K562 (cell line): Measurements from ENCODE around the gene SF3A2. TPM values are rescaled to one million over a fixed set of nuclear protein-coding genes. Genes with fewer than 3 reads are reported as not detected.

Source experiments
- ATAC-seq: fragments of 200-7000 bp; cut with Tn5 transposase; 3 replicates; pipeline ENCODE4 v1.9.1; 2020; ENCODE audit warnings: moderate library complexity
- BruUV-seq: library from RNA; stranded (reverse); fragments of 400-500 nt; replicated peaks from 2 replicates; lab custom pipeline; 2021; lab: Mats Ljungman, UMichigan
- CTCF ChIA-PET: fragments of 300-600 bp; formaldehyde crosslinking; extraction: SDS; loops from one replicate; lab custom pipeline; 2021; ENCODE audit warnings: low intra/inter-chr PET ratio; lab: Yijun Ruan, JAX
- POLR2A ChIA-PET: fragments of 300-600, 350-650 bp; sonication (Branson Sonifier 250); formaldehyde crosslinking; extraction: SDS; loops from one replicate; lab custom pipeline; 2021; ENCODE audit warnings: antibody characterized with exemption, inconsistent platforms; lab: Yijun Ruan, JAX
- DNase-seq, 4 experiments: peaks; one replicate each; pipeline versions ENCODE4 v3.0.0 to v3.0.0-alpha.2; 2011 to 2018; ENCODE audit warnings: low spot score in 3 of 4, mixed read lengths in 3 of 4; ENCODE audit errors: extremely low read depth in 1 of 4
- FAIRE-seq: peaks from 2 replicates; lab custom pipeline; 2011; peaks lifted over from hg19 to GRCh38; lab: Jason Lieb, UNC
- H2AFZ ChIP-seq: 2 replicates; pipeline ENCODE4 v1.6.0; 2011; ENCODE audit warnings: low read depth, low read length, control low read depth, inconsistent platforms
- H3K27ac ChIP-seq: fragments of 200-600 bp; 3 replicates; pipeline ENCODE4 v1.8.0; 2011; ENCODE audit warnings: low read depth, mild to moderate bottlenecking, control low read depth, inconsistent platforms, low read length, moderate library complexity, mixed read lengths; ENCODE audit errors: extremely low read depth
- H3K27me3 ChIP-seq, 2 experiments: fragments of 300-600 bp in 1 of 2; 2 replicates in 1 of 2; 3 replicates in 1 of 2; pipeline versions ENCODE4 v1.6.0 to v1.8.0; 2011; ENCODE audit warnings: inconsistent platforms in 2 of 2, low read length in 2 of 2, mild to moderate bottlenecking in 1 of 2, mixed read lengths in 1 of 2, moderate library complexity in 1 of 2; ENCODE audit not compliant: control insufficient read depth in 2 of 2, insufficient read depth in 2 of 2
- H3K36me3 ChIP-seq: fragments of 300-600 bp; 3 replicates; pipeline ENCODE4 v1.8.0; 2011; ENCODE audit warnings: mild to moderate bottlenecking, low read length, inconsistent platforms; ENCODE audit not compliant: control insufficient read depth, insufficient read depth
- H3K4me1 ChIP-seq, 2 experiments: fragments of 200-600 bp in 1 of 2; replicated peaks in 1 of 2; 2 replicates in 1 of 2; 3 replicates in 1 of 2; pipeline versions ENCODE4 v1.5.1 to v1.8.0; 2011; ENCODE audit warnings: inconsistent platforms in 2 of 2, low read length in 2 of 2, mild to moderate bottlenecking in 1 of 2, mixed read lengths in 1 of 2, moderate library complexity in 1 of 2; ENCODE audit not compliant: control insufficient read depth in 2 of 2, insufficient read depth in 2 of 2
- H3K4me2 ChIP-seq: 2 replicates; pipeline ENCODE4 v1.6.1; 2011; ENCODE audit warnings: low read length, control low read depth, inconsistent platforms, mixed read lengths; ENCODE audit not compliant: insufficient read depth
- H3K4me3 ChIP-seq: fragments of 200-600 bp; sonication (generic), shearing (Covaris generic); 2 replicates; pipeline ENCODE4 v1.5.1; 2016; ENCODE audit warnings: control low read depth, inconsistent platforms
- H3K79me2 ChIP-seq: fragments of 200-600 bp; 3 replicates; pipeline ENCODE4 v1.8.0; 2011; ENCODE audit warnings: low read length, inconsistent platforms; ENCODE audit not compliant: control insufficient read depth, insufficient read depth
- H3K9ac ChIP-seq, 2 experiments: 2 replicates each; pipeline versions ENCODE4 v1.6.0 to v1.6.1; 2011; ENCODE audit warnings: low read depth in 2 of 2, low read length in 2 of 2, control low read depth in 1 of 2, inconsistent platforms in 1 of 2, mild to moderate bottlenecking in 1 of 2, mixed read lengths in 1 of 2; ENCODE audit not compliant: insufficient read depth in 1 of 2
- H3K9me1 ChIP-seq: one replicate; pipeline ENCODE4 v1.6.0; 2011; ENCODE audit warnings: inconsistent platforms, mild to moderate bottlenecking, low read length, moderate library complexity; ENCODE audit not compliant: control insufficient read depth, insufficient read depth
- H3K9me3 ChIP-seq: replicated peaks from 2 replicates; pipeline ENCODE4 v1.5.1; 2011; ENCODE audit warnings: low read depth, low read length, inconsistent platforms; ENCODE audit not compliant: control insufficient read depth, insufficient read depth
- H4K20me1 ChIP-seq: replicated peaks from 2 replicates; pipeline ENCODE4 v1.6.1; 2011; ENCODE audit warnings: low read length, inconsistent platforms, mixed read lengths; ENCODE audit not compliant: control insufficient read depth, insufficient read depth
- GATAD2B ChIP-seq: fragments of 450-650 bp; IDR thresholded peaks from 2 replicates; pipeline ENCODE4 v1.6.1; 2017; ENCODE audit warnings: mild to moderate bottlenecking, borderline replicate concordance
- HNRNPK ChIP-seq: fragments of 200-400 bp; formaldehyde crosslinking; IDR thresholded peaks from one replicate; pipeline ENCODE4 v1.6.1; 2018; ENCODE audit warnings: mild to moderate bottlenecking, low read depth, low read length; ENCODE audit not compliant: poor library complexity, severe bottlenecking
- NFE2 ChIP-seq: IDR thresholded peaks from 2 replicates; pipeline ENCODE4 v1.6.1; 2014; ENCODE audit warnings: antibody characterized with exemption, low read depth
- POLR2AphosphoS2 ChIP-seq: IDR thresholded peaks from 2 replicates; pipeline ENCODE4 v1.6.1; 2012; ENCODE audit warnings: low read length, improper control_type of control experiment
- POLR2AphosphoS5 ChIP-seq: IDR thresholded peaks from 2 replicates; pipeline ENCODE4 v1.6.1; 2011; ENCODE audit warnings: mild to moderate bottlenecking, low read depth, low read length, moderate library complexity; ENCODE audit not compliant: control insufficient read depth, insufficient read depth
- SRSF7 ChIP-seq: fragments of 200-400 bp; formaldehyde crosslinking; optimal IDR thresholded peaks from 2 replicates; pipeline ENCODE3; 2017; ENCODE audit warnings: mild to moderate bottlenecking, low read depth, low read length
- XRCC4 ChIP-seq: IDR thresholded peaks from one replicate; pipeline ENCODE4 v1.6.1; 2011; ENCODE audit not compliant: insufficient read depth, insufficient read length; ENCODE audit errors: extremely low read depth
- ZBTB7A ChIP-seq: IDR thresholded peaks from 2 replicates; pipeline ENCODE4 v1.6.1; 2011; ENCODE audit warnings: low read depth, mild to moderate bottlenecking, low read length, moderate library complexity, borderline replicate concordance; ENCODE audit not compliant: control insufficient read depth
- ZKSCAN3 ChIP-seq: fragments of 250-450 bp; sonication (Bioruptor Pico); IDR thresholded peaks from 2 replicates; pipeline ENCODE4 v1.4.0; 2020
- ZNF584 ChIP-seq: fragments of 200-800 bp; sonication (Bioruptor generic); IDR thresholded peaks from 2 replicates; pipeline ENCODE4 v1.6.1; 2016; ENCODE audit warnings: low read depth, mild to moderate bottlenecking, missing genetic modification characterization, missing compliant biosample characterization
- ZNF586 ChIP-seq: fragments of 450-650 bp; formaldehyde crosslinking; conservative IDR thresholded peaks from 2 replicates; pipeline ENCODE4 v1.4.0; 2020; ENCODE audit warnings: mild to moderate bottlenecking, moderate library complexity
- ZZZ3 ChIP-seq: fragments of 450-650 bp; IDR thresholded peaks from 2 replicates; pipeline ENCODE4 v1.6.1; 2016; ENCODE audit warnings: antibody characterized with exemption, mild to moderate bottlenecking, moderate library complexity
- WGBS: fragments of 100-300 bp; shearing (Covaris generic); methylation state at CpG from one replicate; pipeline ENCODE4 v1.1.6; 2016; ENCODE audit warnings: low coverage, mixed read lengths; ENCODE audit not compliant: insufficient coverage; ENCODE audit errors: missing lambda C conversion rate; 5-methylcytosine and 5-hydroxymethylcytosine counted together
- in situ Hi-C: fragments of 300-500 bp; cut with MboI; formaldehyde crosslinking; loops from 4 replicates; pipeline ENCODE4 v1.15.0; 2018; ENCODE audit warnings: inconsistent platforms, mixed read lengths
- intact Hi-C: fragments of 100-400 bp; cut with micrococcal nuclease; formaldehyde crosslinking; loops from 2 replicates; pipeline ENCODE4 v1.14.2; 2022
- polyA plus RNA-seq, 8 experiments: library from polyadenylated mRNA; depleted of rRNA in 4 of 8; stranded (reverse) in 5 of 8; unstranded in 3 of 8; fragments of >200 nt; fragmentation: Nextera tagmentation in 2 of 8; fragmentation: Illumina TruSeq in 1 of 8; extraction: Ambion mirVana in 2 of 8; extraction: Trizol in 1 of 8; gene quantifications; 2 replicates each; pipeline versions ENCODE4 v1.2.1 to v1.2.3, GENCODE V29; 2011 to 2014; ENCODE audit warnings: inconsistent platforms in 1 of 8, missing spikeins in 1 of 8
- total RNA-seq, 7 experiments: library from RNA; depleted of rRNA in 6 of 7; stranded (reverse); fragments of >200 nt in 6 of 7; fragmentation: Illumina TruSeq in 2 of 7; extraction: Trizol in 2 of 7; gene quantifications; 2 replicates each; pipeline versions ENCODE4 v1.2.1 to v1.2.3, GENCODE V29; 2011 to 2021; ENCODE audit warnings: low replicate concordance in 1 of 7
- TF ChIP-seq, protein P1 (sequence below): fragments of 250-450 bp; sonication (Bioruptor Pico); IDR thresholded peaks from 2 replicates; pipeline ENCODE4 v1.8.0; 2021; ENCODE audit warnings: moderate library complexity, mild to moderate bottlenecking, inconsistent platforms
- TF ChIP-seq, protein P2 (sequence below): sonication (generic); formaldehyde crosslinking; IDR thresholded peaks from 2 replicates; pipeline ENCODE4 v1.8.1; 2023; ENCODE audit warnings: mild to moderate bottlenecking, missing genetic modification reagents

SF3A2 gene
- total and polyA plus RNA-seq, 9 of the 15 experiments (the other 6 are each of a cell fraction or from before 2014, with no cell fraction given) = 0.17 to 194 (median 22.8) TPM

DNA sequence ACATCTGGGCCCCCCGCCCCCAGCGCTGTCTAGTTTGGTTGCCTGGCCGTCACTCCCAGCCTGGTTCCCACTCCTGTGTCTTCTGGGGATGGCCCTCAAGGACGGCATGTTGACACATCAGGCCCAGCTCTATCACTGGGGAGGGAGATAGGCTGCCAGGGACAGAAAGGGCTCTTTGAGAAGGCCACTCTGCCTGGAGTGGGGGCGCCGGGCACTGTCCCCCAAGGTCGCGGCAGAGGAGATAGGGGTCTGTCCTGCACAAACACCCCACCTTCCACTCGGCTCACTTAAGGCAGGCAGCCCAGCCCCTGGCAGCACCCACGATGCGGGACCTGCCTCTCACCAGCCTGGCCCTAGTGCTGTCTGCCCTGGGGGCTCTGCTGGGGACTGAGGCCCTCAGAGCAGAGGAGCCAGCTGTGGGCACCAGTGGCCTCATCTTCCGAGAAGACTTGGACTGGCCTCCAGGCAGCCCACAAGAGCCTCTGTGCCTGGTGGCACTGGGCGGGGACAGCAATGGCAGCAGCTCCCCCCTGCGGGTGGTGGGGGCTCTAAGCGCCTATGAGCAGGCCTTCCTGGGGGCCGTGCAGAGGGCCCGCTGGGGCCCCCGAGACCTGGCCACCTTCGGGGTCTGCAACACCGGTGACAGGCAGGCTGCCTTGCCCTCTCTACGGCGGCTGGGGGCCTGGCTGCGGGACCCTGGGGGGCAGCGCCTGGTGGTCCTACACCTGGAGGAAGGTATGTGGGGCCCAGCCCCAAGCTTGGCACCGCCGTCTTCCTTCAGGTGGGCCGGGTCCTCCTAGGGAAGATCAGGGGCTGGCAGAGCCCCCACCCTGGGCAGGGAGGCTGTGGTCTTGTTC, 12.6 kb downstream of the SF3A2 start, which contains the start of gene AMH (continued):
- TF ChIP-seq ZBTB7A (0 out of 2 replicates have a peak, but pooled peaks have one; percentile 15), POLR2AphosphoS2 (peak; percentile 44; the same call in 1 of the 2 replicates), POLR2AphosphoS5 (0 out of 2 replicates have a peak, but pooled peaks have one; percentile 9)

DNA sequence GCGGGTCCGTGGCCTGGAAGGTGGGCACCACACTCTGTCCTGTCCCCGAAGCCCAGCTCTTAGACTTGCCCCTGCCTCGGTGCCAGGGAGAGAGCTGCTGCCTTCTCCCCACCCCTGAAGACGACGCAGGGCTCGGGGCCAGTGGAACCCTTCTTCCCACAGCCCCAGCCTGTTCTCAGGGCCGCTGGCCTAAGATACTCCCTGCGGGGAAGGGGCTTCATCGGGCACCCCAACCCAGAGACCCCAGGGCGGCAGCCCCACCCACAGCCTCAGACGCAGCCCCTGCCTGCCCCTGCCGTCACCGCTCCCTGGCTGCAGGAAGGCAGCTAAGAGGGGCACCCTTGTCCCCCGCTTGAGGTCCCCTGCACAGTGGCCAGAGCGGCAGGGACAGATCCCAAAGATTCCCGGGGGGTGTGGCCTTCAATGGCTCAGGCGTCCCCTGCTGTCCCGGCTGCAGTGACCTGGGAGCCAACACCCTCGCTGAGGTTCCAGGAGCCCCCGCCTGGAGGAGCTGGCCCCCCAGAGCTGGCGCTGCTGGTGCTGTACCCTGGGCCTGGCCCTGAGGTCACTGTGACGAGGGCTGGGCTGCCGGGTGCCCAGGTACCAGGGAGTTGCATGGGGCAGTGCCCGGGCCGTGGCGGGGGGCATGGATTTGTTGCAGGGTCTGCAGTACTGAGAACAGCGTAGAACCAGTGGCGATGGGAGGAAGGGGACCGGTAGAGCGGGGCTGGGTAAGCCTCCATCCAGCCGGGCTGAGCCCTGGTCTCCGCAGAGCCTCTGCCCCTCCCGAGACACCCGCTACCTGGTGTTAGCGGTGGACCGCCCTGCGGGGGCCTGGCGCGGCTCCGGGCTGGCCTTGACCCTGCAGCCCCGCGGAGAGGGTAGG, 13.5 kb downstream of the SF3A2 start:
- BruUV-seq = no TSS peak
- CTCF ChIA-PET = no interaction called here
- intact Hi-C loops = no loop called here
- H3K27ac ChIP-seq = no peak overlapping the region
- no peaks in the 10 kb centered on the region for H4K20me1 ChIP-seq
- DNase-seq (no peak), FAIRE-seq (no peak), ATAC-seq (peak; percentile 22)
- no peaks in the 10 kb centered on the region for H3K27me3 ChIP-seq
- H3K4me2 ChIP-seq = no peak overlapping the region
- peaks cover 43% of the 10 kb centered on the region; the same call in 2 of the 3 replicates for H3K36me3 ChIP-seq
- 96% methylated on average over 22 of the region's 43 CpGs for WGBS
- peaks cover 0 to 70% of the 10 kb centered on the region in 2 experiments; a peak in 2 of 5 replicates for H3K4me1 ChIP-seq
- H3K9me1 ChIP-seq = no peaks in the 10 kb centered on the region
- in situ Hi-C loops = no loop called here
- H3K9me3 ChIP-seq = no peaks in the 10 kb centered on the region
- no peak overlapping the region for H3K4me3 ChIP-seq
- no peak overlapping the region for H3K9ac ChIP-seq
- no peaks in the 10 kb centered on the region for H3K79me2 ChIP-seq
- H2AFZ ChIP-seq = no peak overlapping the region
- POLR2A ChIA-PET = interaction anchor here (1.0 to 3.3 kb wide), 5 partner anchors 9 to 25 kb away, joined by 3 to 35 read pairs (median 4); no protein-coding TSS in a partner anchor
- TF ChIP-seq XRCC4 (no peak), ZZZ3 (no peak), HNRNPK (no peak), SRSF7 (no peak), NFE2 (no peak), GATAD2B (no peak), ZKSCAN3 (CRISPR knock-in tag) (no peak), ZNF584 (CRISPR knock-in tag) (no peak), ZNF586 (CRISPR knock-in tag) (no peak)
- TF ChIP-seq, protein P1, sequence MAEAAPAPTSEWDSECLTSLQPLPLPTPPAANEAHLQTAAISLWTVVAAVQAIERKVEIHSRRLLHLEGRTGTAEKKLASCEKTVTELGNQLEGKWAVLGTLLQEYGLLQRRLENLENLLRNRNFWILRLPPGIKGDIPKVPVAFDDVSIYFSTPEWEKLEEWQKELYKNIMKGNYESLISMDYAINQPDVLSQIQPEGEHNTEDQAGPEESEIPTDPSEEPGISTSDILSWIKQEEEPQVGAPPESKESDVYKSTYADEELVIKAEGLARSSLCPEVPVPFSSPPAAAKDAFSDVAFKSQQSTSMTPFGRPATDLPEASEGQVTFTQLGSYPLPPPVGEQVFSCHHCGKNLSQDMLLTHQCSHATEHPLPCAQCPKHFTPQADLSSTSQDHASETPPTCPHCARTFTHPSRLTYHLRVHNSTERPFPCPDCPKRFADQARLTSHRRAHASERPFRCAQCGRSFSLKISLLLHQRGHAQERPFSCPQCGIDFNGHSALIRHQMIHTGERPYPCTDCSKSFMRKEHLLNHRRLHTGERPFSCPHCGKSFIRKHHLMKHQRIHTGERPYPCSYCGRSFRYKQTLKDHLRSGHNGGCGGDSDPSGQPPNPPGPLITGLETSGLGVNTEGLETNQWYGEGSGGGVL (CRISPR knock-in tag) = no peak
- TF ChIP-seq, protein P2, sequence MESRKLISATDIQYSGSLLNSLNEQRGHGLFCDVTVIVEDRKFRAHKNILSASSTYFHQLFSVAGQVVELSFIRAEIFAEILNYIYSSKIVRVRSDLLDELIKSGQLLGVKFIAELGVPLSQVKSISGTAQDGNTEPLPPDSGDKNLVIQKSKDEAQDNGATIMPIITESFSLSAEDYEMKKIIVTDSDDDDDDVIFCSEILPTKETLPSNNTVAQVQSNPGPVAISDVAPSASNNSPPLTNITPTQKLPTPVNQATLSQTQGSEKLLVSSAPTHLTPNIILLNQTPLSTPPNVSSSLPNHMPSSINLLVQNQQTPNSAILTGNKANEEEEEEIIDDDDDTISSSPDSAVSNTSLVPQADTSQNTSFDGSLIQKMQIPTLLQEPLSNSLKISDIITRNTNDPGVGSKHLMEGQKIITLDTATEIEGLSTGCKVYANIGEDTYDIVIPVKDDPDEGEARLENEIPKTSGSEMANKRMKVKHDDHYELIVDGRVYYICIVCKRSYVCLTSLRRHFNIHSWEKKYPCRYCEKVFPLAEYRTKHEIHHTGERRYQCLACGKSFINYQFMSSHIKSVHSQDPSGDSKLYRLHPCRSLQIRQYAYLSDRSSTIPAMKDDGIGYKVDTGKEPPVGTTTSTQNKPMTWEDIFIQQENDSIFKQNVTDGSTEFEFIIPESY (CRISPR knock-in tag) = peak; percentile 98
